HG02588 (cell line): Measurements from ENCODE around the gene EMP2.
"Not testable (repeated sequence)": the region's sequence is repeated elsewhere in the genome, so short reads cannot be mapped to it uniquely, and the experiment has no call there.

Experiments used
- ATAC-seq: cut with Tn5 transposase; IDR thresholded peaks from one replicate; pipeline ENCODE4 v1.9.1; 2021; ENCODE audit warnings: mild to moderate bottlenecking, moderate library complexity; ENCODE audit not compliant: unreplicated experiment

EMP2 gene, protein sequence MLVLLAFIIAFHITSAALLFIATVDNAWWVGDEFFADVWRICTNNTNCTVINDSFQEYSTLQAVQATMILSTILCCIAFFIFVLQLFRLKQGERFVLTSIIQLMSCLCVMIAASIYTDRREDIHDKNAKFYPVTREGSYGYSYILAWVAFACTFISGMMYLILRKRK

GRCh38 chr16:10579965-10580882 lies at the start of gene EMP2:
EMP2 (minus strand) TSS chr16:10580598; CDS start chr16:10547617, 32,981 bp downstream.
- no peak for ATAC-seq

- ATAC-seq, result no peak
Observed at GRCh38 chr16:10629592-10629963, 49.2 kb upstream of the EMP2 start.

DNA sequence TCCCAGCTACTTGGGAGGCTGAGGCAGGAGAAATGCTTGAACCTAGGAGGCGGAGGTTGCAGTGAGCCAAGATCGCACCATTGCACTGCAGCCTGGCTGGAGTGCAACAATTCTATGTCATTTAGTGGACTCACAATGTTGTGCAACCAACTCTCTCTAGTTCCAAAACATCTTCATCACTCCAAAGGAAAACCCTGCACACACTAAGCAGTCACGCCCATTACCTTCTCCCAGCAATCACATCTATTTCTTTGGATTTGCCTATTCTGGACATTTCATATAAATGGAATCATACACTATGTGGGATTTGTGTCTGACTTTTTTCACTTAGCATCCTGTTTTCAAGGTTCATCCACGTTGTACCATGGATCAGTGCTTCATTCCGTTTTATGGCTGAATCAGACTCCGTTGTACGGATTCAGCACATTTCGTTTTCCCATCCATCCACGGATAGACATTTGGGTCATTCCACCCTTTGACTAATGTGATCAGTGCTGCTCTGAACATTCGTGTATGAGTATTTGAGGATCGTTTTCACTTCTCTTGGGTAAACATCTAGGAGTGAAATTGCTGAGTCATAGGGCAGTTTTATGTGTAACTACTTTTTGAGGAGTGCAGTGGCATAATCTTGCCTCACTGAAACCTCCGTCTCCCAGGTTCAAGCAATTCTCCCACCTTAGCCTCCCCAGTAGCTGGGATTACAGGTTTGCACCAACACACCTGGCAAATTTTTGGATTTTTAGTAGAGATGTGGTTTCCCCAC lies 45.4 kb upstream of the EMP2 start:
- no peak for ATAC-seq

GRCh38 chr16:10624527-10624926 lies 44.1 kb upstream of the EMP2 start:
- no peak for ATAC-seq

GRCh38 chr16:10623059-10623458 lies 42.7 kb upstream of the EMP2 start:
- no peak for ATAC-seq

GRCh38 chr16:10622036-10622921 lies 41.9 kb upstream of the EMP2 start:
- ATAC-seq, result no peak

DNA sequence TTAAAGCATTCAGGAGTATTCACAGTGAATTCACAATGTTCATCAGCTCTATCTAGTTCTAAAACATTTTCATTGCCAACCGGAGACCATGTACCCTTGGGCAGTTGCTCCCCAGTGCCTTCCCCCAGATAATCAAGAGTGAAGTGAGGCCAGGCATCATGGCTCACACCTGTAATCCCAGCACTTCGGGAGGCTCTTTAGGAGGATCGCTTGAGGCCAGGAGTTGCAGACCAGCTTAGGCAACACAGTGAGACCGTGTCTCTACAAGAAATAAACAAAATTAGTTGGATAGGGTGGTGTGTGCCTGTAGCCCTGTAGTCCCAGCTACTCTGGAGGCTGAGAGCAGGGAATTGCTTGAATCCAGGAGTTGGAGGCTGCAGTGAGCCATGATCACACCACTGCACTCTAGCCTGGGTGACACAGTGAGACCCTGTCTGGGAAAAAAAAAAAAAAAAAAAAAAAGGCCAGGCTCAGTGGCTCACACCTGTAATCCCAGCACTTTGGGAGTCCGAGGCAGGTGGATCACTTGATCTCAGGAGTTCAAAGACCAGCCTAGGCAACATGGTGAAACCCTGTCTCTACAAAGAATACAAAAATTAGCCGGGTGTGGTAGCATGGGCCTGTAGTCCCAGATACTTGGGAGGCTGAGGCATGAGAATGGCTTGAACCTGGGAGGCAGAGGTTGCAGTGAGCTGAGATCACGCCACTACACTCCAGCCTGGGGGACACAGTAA lies 41.0 kb upstream of the EMP2 start:
- ATAC-seq, result not testable (repeated sequence)

GRCh38 chr16:10620120-10620519 lies 39.7 kb upstream of the EMP2 start:
- no peak for ATAC-seq

GRCh38 chr16:10619271-10619849 lies 39.0 kb upstream of the EMP2 start:
- no peak for ATAC-seq

DNA sequence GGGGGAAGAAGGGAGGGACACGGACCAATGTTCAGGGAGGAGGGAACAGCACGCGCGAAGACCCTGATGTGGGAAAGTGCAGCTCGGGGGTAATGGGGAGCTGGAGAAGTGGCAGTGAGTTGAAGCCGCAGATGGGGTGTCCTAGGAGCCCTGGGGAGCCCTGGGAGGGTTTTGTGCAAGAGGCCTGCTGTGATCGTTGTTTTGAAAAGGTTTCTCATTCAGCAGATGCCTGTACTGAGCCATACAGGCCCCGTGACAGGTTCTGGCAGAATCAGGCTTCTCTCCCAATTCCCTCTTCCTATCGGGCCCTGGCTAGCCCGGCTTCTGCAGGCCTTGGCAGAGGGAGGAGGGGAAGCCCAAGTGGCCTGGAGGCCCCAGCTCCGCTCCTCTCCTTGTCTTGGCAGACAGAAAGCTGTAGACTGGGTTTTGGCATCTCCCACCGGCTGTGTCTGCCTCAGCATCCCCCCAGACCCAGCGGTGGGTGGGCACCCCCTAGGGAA lies 38.4 kb upstream of the EMP2 start:
- no peak for ATAC-seq

GRCh38 chr16:10617662-10618420 lies 37.4 kb upstream of the EMP2 start:
- no peak for ATAC-seq

DNA sequence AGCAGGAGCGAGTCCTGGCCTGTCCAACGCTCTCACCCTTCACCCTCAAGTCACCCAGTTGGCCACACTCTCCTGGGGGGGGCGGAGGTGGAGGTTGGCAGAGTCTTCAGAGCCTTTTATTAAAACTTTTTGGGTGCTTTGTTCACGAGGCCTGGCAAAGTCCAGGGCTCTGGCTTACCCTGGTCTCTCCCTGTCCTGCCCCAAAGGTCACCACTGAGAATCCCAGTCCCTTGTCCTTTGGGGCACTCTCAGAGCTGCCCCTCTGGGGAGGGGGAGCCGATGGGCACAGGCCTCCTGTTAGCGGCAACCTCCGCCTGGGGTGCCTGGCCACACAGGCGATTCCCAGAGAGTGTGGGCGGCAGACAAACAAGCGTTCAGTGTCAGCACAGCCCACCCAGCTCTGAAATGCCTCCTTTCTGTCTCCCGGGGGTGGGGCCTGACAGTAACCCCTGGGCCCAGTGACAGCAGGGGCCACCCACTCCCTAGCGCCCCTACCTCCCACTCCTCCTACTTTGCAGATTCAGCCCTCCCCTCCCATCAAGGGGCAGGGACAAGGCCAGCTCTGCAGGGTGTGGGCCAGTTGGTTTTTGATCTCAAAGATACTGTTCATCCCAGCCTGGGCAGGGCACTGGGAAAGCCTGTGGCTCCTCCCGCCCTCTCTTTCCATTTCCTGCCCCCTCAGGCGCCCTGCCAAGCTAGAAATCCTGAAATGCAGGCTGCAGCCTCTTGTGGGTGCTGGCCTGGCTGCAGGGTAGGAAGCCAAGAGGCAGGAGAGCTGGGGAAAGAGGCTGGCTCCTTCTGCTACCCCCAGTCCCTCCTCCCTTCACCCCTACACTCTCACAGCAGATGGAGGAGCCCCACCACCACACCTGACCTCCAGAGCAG lies 36.6 kb upstream of the EMP2 start:
- no peak for ATAC-seq

DNA sequence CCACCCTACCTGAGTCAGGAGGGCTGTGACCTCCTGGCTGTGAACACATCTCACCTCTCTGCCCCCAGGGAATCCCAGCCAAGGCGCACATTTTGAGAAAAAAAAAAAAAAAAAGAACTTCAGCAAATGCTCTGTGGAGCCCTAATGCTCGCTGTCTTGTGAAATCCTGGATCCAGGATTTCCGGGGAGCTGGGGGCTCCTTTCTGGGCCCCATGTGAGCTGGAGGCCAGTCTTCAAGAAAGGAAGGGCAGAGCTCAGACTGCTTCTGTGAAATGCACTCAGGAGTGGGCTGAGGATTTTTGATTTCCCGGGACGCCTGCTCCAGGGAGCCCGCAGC lies 36.0 kb upstream of the EMP2 start:
- no peak for ATAC-seq

- ATAC-seq, result no peak
Observed at GRCh38 chr16:10614685-10615084, 34.3 kb upstream of the EMP2 start.

DNA sequence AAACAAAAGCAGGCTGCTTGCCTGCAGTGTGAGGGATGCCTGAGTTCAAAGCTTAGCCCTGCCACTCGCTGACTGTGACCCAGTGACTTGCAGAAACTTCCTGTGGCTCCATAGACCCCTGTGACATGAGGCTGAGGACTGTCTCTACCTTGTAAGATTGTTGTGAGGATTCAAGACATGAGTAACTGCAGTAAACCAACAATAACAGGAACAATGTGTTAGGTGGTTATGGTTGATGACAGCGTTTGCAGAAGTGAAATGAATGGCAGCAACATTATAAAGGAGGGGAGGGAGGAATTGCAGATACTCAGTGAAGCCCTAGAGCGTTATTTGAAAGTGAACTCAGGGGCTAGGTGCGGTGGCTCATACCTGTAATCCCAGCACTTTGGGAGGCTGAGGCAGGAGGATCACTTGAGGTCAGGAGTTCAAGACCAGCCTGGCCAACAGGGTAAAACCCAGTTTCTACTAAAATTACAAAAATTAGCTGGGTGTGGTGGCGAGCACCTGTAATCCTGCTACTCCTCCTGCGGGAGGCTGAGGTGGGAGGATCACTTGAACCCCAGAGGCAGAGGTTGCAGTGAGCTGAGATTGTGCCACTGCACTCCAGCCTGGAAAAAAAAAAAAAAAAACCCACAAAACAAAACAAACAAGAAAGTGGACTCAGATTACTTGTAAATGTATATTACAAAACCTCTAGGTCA lies 33.5 kb upstream of the EMP2 start:
- ATAC-seq, result no peak

- no peak for ATAC-seq
Observed at GRCh38 chr16:10612649-10613179, 32.3 kb upstream of the EMP2 start.

GRCh38 chr16:10611825-10612342 lies 31.5 kb upstream of the EMP2 start:
- no peak for ATAC-seq
